ENCODE measurements around the gene GFPT1.

DNA sequence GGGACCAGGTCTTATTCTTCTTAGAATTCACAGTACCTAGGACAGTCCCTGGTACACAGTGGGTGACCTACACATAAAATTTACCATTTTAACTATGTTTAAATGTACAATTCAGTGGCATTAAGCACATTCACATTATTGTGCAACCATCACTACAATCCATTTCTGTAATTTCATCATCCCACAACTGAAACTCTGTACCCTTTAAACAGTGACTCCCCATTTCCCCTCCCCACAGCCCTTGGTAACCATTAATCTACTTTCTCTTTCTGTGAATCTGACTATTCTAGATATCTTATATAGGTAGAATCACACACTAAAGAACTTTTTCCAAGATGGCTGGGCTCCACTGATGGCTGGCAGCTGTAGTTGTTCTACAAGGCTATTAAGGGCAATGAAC is 41.6 kb downstream of the GFPT1 start:
- no peak for TF ChIP-seq EZH2 (IDR thresholded peaks at IDR 0.05; ENCODE audit: low read length, missing control alignments)
- TF ChIP-seq, protein P1, sequence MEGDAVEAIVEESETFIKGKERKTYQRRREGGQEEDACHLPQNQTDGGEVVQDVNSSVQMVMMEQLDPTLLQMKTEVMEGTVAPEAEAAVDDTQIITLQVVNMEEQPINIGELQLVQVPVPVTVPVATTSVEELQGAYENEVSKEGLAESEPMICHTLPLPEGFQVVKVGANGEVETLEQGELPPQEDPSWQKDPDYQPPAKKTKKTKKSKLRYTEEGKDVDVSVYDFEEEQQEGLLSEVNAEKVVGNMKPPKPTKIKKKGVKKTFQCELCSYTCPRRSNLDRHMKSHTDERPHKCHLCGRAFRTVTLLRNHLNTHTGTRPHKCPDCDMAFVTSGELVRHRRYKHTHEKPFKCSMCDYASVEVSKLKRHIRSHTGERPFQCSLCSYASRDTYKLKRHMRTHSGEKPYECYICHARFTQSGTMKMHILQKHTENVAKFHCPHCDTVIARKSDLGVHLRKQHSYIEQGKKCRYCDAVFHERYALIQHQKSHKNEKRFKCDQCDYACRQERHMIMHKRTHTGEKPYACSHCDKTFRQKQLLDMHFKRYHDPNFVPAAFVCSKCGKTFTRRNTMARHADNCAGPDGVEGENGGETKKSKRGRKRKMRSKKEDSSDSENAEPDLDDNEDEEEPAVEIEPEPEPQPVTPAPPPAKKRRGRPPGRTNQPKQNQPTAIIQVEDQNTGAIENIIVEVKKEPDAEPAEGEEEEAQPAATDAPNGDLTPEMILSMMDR (conservative IDR thresholded peaks at IDR 0.05 in 1 of 2, IDR thresholded peaks at IDR 0.05 in 1 of 2; ENCODE audit: low read depth in 1 of 2, low read length in 2 of 2), result no peak

Data from fibroblast of lung (primary cell).